Measurements from ENCODE around the gene TMA16. TPM values are rescaled to one million over a fixed set of nuclear protein-coding genes. Genes with fewer than 3 reads are reported as not detected.

Gene TMA16
- polyA plus RNA-seq, 1 donor: 24.7 TPM

DNA sequence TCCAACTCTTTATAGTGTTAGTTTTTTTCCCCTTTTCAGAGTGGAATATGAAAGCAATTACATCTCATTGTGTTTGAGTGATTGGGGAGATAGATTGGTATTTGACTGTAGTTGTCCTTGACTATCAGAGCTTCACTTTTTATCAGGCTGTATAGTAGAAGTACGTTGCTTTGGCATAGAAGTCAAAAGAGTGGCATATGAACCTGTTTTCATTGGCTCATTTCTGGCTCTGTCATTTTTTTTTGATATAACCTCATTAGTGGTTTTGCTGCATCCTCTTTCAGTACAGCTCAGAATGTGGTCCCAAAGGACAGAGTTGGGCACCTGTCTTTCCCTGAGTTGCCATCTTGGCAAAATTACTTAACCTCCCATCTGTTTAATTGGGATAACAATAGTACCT is 1.4 kb downstream of the TMA16 start:
- peak in 1 of 2 donors; percentile 29 for DNase-seq
- no CpG with 5 or more reads among the region's 1 CpG for WGBS (ENCODE audit: insufficient coverage, low lambda C conversion rate)
- Histone ChIP-seq H3K36me3 (ENCODE audit: control insufficient read depth, insufficient read depth, low read length) (no peaks in the 10 kb centered on the region), H3K27me3 (ENCODE audit: control insufficient read depth, insufficient read depth, low read length) (no peaks in the 10 kb centered on the region), H3K4me1 (ENCODE audit: control insufficient read depth, insufficient read depth, low read length) (peaks cover 3% of the 10 kb centered on the region), H3K4me3 (ENCODE audit: low read length) (peak overlapping the region; percentile 92), H3K27ac (ENCODE audit: low read length) (peak overlapping the region; percentile 91), H3K9me3 (ENCODE audit: control insufficient read depth, low read depth, low read length) (no peaks in the 10 kb centered on the region)

GRCh38 chr4:163500586-163500985 is 6.1 kb downstream of the TMA16 start:
- Histone ChIP-seq H3K4me3 (ENCODE audit: low read length) (no peak overlapping the region), H3K9me3 (ENCODE audit: control insufficient read depth, low read depth, low read length) (no peaks in the 10 kb centered on the region), H3K4me1 (ENCODE audit: control insufficient read depth, insufficient read depth, low read length) (peaks cover 8% of the 10 kb centered on the region), H3K36me3 (ENCODE audit: control insufficient read depth, insufficient read depth, low read length) (no peaks in the 10 kb centered on the region), H3K27me3 (ENCODE audit: control insufficient read depth, insufficient read depth, low read length) (no peaks in the 10 kb centered on the region), H3K27ac (ENCODE audit: low read length) (no peak overlapping the region)
- DNase-seq: no peak
- WGBS (ENCODE audit: insufficient coverage, low lambda C conversion rate): no CpG with 5 or more reads among the region's 1 CpG

DNA sequence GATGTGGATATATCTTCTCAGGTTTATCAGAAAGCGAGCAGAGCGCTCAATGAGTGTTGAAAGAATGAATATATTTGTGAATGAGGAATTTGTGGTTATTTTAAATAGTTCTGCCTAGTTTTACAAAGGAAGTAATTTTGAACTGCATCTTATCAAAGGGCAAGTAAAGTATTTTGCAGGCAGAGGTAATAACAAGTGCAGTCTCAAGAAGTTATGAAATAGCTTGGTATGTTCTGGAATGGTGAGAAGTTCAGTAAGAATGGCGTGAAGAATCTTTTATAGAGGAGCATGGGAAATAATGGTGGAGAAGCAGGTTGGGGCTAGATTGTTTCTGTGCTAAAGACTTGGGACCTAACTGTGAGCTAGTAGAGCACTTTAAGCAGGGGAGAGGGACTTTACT is 10.9 kb downstream of the TMA16 start:
- Histone ChIP-seq H3K27ac (ENCODE audit: low read length) (no peak overlapping the region), H3K9me3 (ENCODE audit: control insufficient read depth, low read depth, low read length) (no peaks in the 10 kb centered on the region), H3K4me3 (ENCODE audit: low read length) (no peak overlapping the region), H3K36me3 (ENCODE audit: control insufficient read depth, insufficient read depth, low read length) (peaks cover 20% of the 10 kb centered on the region), H3K27me3 (ENCODE audit: control insufficient read depth, insufficient read depth, low read length) (no peaks in the 10 kb centered on the region), H3K4me1 (ENCODE audit: control insufficient read depth, insufficient read depth, low read length) (peaks cover 5% of the 10 kb centered on the region)
- peak in 1 of 2 donors; percentile 20 for DNase-seq
- 100% methylated on average over 2 of the region's 3 CpGs for WGBS (ENCODE audit: insufficient coverage, low lambda C conversion rate)

- Histone ChIP-seq H3K4me3 (ENCODE audit: low read length) (no peak overlapping the region), H3K27ac (ENCODE audit: low read length) (no peak overlapping the region), H3K36me3 (ENCODE audit: control insufficient read depth, insufficient read depth, low read length) (peaks cover 43% of the 10 kb centered on the region), H3K27me3 (ENCODE audit: control insufficient read depth, insufficient read depth, low read length) (no peaks in the 10 kb centered on the region), H3K9me3 (ENCODE audit: control insufficient read depth, low read depth, low read length) (no peaks in the 10 kb centered on the region), H3K4me1 (ENCODE audit: control insufficient read depth, insufficient read depth, low read length) (no peaks in the 10 kb centered on the region)
- no peak for DNase-seq
- no CpG with 5 or more reads among the region's 8 CpGs for WGBS (ENCODE audit: insufficient coverage, low lambda C conversion rate)
Observed at GRCh38 chr4:163515198-163515597, 20.7 kb downstream of the TMA16 start.

DNA sequence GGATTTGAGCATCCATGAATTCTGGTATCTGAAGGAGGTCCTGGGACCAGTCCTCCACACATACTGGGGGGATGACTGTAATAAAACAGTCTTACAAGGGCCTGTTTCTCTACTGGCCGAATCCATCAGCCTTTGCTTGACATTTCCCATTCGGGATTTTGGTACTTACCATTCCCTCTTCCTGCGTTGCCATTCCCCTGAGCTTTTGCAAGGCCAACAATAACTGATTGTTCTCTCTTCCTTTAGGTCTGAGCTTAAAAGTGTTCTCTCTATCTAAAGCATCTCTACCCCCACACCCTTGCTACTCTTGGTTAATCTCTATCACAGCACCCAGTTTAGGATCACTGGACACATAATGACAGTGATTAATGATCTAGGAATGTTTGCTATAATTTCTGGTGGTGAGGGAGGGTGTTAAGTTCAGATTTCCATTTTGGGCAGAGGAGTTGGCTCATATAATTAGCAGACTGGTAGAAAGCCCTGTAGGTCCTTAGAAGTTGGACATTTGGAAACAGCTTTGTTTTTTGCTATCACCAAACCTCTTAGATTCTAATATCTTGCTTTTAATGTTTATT is 29.4 kb downstream of the TMA16 start:
- H3K27me3 ChIP-seq (ENCODE audit: control insufficient read depth, insufficient read depth, low read length): no peaks in the 10 kb centered on the region
- no peak overlapping the region for H3K4me3 ChIP-seq (ENCODE audit: low read length)
- H3K27ac ChIP-seq (ENCODE audit: low read length): no peak overlapping the region
- WGBS (ENCODE audit: insufficient coverage, low lambda C conversion rate): no CpG with 5 or more reads among the region's 3 CpGs
- no peaks in the 10 kb centered on the region for H3K9me3 ChIP-seq (ENCODE audit: control insufficient read depth, low read depth, low read length)
- peaks cover 31% of the 10 kb centered on the region for H3K36me3 ChIP-seq (ENCODE audit: control insufficient read depth, insufficient read depth, low read length)
- no peak for DNase-seq
- H3K4me1 ChIP-seq (ENCODE audit: control insufficient read depth, insufficient read depth, low read length): no peaks in the 10 kb centered on the region

- Histone ChIP-seq H3K27ac (ENCODE audit: low read length) (no peak overlapping the region), H3K27me3 (ENCODE audit: control insufficient read depth, insufficient read depth, low read length) (no peaks in the 10 kb centered on the region), H3K36me3 (ENCODE audit: control insufficient read depth, insufficient read depth, low read length) (peaks cover 34% of the 10 kb centered on the region), H3K9me3 (ENCODE audit: control insufficient read depth, low read depth, low read length) (no peaks in the 10 kb centered on the region), H3K4me3 (ENCODE audit: low read length) (no peak overlapping the region), H3K4me1 (ENCODE audit: control insufficient read depth, insufficient read depth, low read length) (no peaks in the 10 kb centered on the region)
- 90% methylated on average over 3 of the region's 3 CpGs for WGBS (ENCODE audit: insufficient coverage, low lambda C conversion rate)
- no peak for DNase-seq
Observed at GRCh38 chr4:163525982-163526381, 31.5 kb downstream of the TMA16 start.

- no peaks in the 10 kb centered on the region for H3K4me1 ChIP-seq (ENCODE audit: control insufficient read depth, insufficient read depth, low read length)
- no peak for DNase-seq
- no CpG with 5 or more reads among the region's 2 CpGs for WGBS (ENCODE audit: insufficient coverage, low lambda C conversion rate)
- H3K27ac ChIP-seq (ENCODE audit: low read length): no peak overlapping the region
- no peaks in the 10 kb centered on the region for H3K27me3 ChIP-seq (ENCODE audit: control insufficient read depth, insufficient read depth, low read length)
- H3K36me3 ChIP-seq (ENCODE audit: control insufficient read depth, insufficient read depth, low read length): peaks cover 30% of the 10 kb centered on the region
- no peaks in the 10 kb centered on the region for H3K9me3 ChIP-seq (ENCODE audit: control insufficient read depth, low read depth, low read length)
- H3K4me3 ChIP-seq (ENCODE audit: low read length): no peak overlapping the region
Observed at GRCh38 chr4:163527172-163527571, 32.7 kb downstream of the TMA16 start.

GRCh38 chr4:163528653-163529052 is 34.2 kb downstream of the TMA16 start:
- Histone ChIP-seq H3K9me3 (ENCODE audit: control insufficient read depth, low read depth, low read length) (no peaks in the 10 kb centered on the region), H3K27ac (ENCODE audit: low read length) (no peak overlapping the region), H3K36me3 (ENCODE audit: control insufficient read depth, insufficient read depth, low read length) (peaks cover 24% of the 10 kb centered on the region), H3K4me3 (ENCODE audit: low read length) (no peak overlapping the region), H3K4me1 (ENCODE audit: control insufficient read depth, insufficient read depth, low read length) (no peaks in the 10 kb centered on the region), H3K27me3 (ENCODE audit: control insufficient read depth, insufficient read depth, low read length) (no peaks in the 10 kb centered on the region)
- WGBS (ENCODE audit: insufficient coverage, low lambda C conversion rate): no CpG with 5 or more reads among the region's 4 CpGs
- DNase-seq: no peak

DNA sequence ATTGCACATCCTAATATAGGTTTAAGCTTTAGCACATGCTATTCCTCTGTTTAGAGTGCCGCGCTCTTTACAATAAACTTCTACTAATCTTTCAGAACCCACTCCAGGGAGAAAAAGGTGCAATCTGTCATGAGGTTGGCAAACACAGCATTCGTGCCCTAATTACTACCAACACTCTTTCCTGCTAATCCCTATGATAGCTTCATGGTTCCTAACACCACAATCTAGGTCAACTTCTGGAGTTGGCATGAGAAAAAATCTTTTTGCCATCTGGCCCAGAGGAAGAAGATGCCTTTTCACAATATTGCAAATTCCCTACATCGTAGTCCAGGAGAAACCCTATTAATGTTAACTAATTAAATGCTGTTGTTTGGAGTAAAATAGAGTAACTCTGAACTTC is 39.6 kb downstream of the TMA16 start:
- Histone ChIP-seq H3K4me1 (ENCODE audit: control insufficient read depth, insufficient read depth, low read length) (no peaks in the 10 kb centered on the region), H3K9me3 (ENCODE audit: control insufficient read depth, low read depth, low read length) (no peaks in the 10 kb centered on the region), H3K27me3 (ENCODE audit: control insufficient read depth, insufficient read depth, low read length) (no peaks in the 10 kb centered on the region), H3K27ac (ENCODE audit: low read length) (no peak overlapping the region), H3K36me3 (ENCODE audit: control insufficient read depth, insufficient read depth, low read length) (peaks cover 8% of the 10 kb centered on the region), H3K4me3 (ENCODE audit: low read length) (no peak overlapping the region)
- no CpG with 5 or more reads among the region's 4 CpGs for WGBS (ENCODE audit: insufficient coverage, low lambda C conversion rate)
- no peak for DNase-seq

- no peaks in the 10 kb centered on the region for H3K27me3 ChIP-seq (ENCODE audit: control insufficient read depth, insufficient read depth, low read length)
- DNase-seq: no peak
- no peak overlapping the region for H3K27ac ChIP-seq (ENCODE audit: low read length)
- peaks cover 4% of the 10 kb centered on the region for H3K36me3 ChIP-seq (ENCODE audit: control insufficient read depth, insufficient read depth, low read length)
- WGBS (ENCODE audit: insufficient coverage, low lambda C conversion rate): no CpG with 5 or more reads among the region's 1 CpG
- H3K4me1 ChIP-seq (ENCODE audit: control insufficient read depth, insufficient read depth, low read length): no peaks in the 10 kb centered on the region
- no peak overlapping the region for H3K4me3 ChIP-seq (ENCODE audit: low read length)
- no peaks in the 10 kb centered on the region for H3K9me3 ChIP-seq (ENCODE audit: control insufficient read depth, low read depth, low read length)
Observed at GRCh38 chr4:163535657-163536056, 41.2 kb downstream of the TMA16 start.

DNA sequence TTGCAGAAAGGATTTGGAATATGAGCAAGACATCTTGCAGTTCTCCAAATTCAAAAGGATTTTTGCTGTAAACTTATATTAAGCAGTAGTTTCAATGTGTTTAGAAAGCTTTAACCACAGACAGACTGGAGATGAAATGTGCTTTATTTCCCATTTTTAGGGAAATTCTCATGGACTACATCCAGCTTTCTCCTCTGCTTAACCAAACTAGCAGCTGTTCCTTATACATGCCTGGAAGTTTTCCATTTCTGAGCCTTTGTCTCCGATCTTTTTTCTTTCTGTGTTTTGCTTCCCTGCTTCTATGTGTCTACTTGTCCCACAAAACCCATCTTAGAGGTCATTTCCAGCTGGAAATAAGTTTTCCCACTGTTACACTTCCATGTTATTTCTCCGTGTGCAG is 41.6 kb downstream of the TMA16 start:
- H3K27ac ChIP-seq (ENCODE audit: low read length): no peak overlapping the region
- H3K4me1 ChIP-seq (ENCODE audit: control insufficient read depth, insufficient read depth, low read length): no peaks in the 10 kb centered on the region
- no peaks in the 10 kb centered on the region for H3K9me3 ChIP-seq (ENCODE audit: control insufficient read depth, low read depth, low read length)
- H3K4me3 ChIP-seq (ENCODE audit: low read length): no peak overlapping the region
- WGBS (ENCODE audit: insufficient coverage, low lambda C conversion rate): 56% methylated on average over 2 of the region's 2 CpGs
- DNase-seq: no peak
- H3K36me3 ChIP-seq (ENCODE audit: control insufficient read depth, insufficient read depth, low read length): peaks cover 4% of the 10 kb centered on the region
- no peaks in the 10 kb centered on the region for H3K27me3 ChIP-seq (ENCODE audit: control insufficient read depth, insufficient read depth, low read length)

All from large intestine (tissue), 3 donors.